Endothelial cell of hepatic sinusoid (primary cell): ENCODE measurements around the gene KRTAP17-1.
"Not testable (repeated sequence)": the region's sequence is repeated elsewhere in the genome, so short reads cannot be mapped to it uniquely, and the experiment has no call there.

Experiments used
- in situ Hi-C: cut with HindIII; loops from 2 replicates; pipeline ENCODE4 v1.10.0; 2017; ENCODE audit warnings: low sequenced_read_pairs

Gene KRTAP17-1, protein sequence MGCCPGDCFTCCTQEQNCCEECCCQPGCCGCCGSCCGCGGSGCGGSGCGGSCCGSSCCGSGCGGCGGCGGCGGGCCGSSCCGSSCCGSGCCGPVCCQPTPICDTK

DNA sequence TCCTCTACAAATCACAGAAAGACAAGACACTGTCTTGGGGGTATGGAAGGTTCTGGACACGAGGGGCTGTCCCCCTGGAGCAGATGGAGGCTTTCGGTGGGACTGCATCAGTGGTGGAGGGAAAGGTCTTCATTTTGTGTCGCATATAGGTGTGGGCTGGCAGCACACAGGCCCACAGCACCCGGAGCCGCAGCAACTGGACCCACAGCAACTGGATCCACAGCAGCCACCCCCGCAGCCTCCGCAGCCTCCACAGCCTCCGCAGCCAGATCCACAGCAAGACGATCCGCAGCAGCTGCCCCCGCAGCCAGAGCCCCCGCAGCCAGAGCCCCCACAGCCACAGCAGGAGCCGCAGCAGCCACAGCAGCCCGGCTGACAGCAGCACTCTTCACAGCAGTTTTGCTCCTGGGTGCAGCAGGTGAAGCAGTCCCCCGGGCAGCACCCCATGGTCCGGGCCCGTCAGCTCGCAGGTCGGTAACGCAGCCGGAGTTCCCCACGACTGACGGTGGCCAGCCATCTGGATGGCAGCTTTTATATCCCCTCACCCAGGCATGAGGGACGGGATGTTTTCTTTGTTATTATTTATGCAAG is at the start of gene KRTAP17-1:
TSS of gene KRTAP17-1 (minus strand) at position 507 of the 591 bp plus-strand sequence. CDS start at position 447, 60 bp downstream.
- in situ Hi-C loops, result no loop called here

DNA sequence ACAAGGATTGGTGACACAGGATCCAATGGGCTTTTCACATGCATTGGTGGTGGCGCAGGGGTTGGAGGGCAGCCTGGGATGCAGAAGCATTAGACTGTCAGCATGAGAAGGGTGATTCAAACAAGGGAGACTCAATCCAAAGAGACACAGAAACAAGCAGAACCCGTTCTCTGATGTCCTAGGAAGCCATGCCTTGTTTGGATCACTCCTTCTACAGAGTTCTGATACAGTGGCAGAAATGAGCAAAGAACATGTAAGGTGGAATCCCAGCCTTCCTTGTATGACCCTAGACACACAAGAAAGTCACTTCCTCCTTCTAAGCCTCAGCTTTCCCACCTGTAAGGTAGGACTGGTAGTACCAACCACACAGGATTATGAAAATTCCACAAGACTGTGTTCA is 48.4 kb upstream of the KRTAP17-1 start:
- in situ Hi-C loops, result no loop called here

DNA sequence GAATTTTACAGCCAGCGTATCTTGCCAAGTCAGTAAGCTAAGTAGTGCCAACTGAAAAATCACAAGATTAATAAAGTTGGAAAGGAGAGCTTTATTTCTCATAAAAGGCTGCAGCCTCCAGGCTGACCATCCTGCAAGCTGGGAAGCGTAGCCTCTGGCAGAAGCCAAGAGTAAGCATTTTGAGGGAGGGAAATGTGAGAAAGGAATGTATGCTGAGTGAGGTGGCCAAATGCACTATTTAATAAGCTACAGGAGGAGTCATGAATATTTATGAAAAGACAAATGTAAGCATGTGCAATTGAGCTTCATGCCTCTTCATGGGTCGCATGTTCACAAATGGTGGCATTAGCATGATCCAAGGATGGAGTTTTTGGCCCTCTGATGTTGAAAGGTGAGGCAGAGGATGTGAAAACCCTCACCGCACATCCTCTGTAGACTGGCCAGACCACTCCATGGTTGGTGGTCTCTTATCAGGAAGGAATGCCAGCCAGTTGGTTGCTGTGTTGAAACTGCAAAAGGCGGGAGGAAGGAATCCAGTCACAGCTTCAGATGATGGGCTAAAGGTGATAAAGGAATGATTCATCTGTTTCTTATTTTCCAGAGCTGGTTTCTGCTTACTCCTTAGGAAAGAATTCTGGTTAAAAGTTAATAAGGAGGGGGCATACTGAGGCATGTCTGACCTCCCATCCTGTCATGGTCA is 44.9 kb upstream of the KRTAP17-1 start:
- in situ Hi-C loops, result no loop called here

DNA sequence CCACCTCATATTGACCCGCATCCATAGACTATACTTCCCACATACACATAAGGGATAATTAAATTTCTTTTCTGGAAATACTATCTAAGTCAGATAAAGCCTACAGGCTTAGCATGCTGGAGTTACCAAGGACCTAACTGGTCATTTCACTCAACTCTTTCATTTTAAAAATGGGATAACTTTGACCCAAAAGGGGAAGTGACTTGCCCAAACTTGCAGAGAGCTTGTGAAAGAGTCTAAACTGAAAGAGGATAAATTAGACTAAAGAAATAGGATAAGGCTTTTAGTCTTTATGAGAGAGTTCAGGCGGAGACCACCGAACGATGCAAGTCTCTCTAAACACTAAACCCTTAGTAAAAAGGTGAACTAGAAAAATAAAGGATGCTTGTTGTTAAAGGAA is 39.0 kb upstream of the KRTAP17-1 start:
- in situ Hi-C loops, result no loop called here

DNA sequence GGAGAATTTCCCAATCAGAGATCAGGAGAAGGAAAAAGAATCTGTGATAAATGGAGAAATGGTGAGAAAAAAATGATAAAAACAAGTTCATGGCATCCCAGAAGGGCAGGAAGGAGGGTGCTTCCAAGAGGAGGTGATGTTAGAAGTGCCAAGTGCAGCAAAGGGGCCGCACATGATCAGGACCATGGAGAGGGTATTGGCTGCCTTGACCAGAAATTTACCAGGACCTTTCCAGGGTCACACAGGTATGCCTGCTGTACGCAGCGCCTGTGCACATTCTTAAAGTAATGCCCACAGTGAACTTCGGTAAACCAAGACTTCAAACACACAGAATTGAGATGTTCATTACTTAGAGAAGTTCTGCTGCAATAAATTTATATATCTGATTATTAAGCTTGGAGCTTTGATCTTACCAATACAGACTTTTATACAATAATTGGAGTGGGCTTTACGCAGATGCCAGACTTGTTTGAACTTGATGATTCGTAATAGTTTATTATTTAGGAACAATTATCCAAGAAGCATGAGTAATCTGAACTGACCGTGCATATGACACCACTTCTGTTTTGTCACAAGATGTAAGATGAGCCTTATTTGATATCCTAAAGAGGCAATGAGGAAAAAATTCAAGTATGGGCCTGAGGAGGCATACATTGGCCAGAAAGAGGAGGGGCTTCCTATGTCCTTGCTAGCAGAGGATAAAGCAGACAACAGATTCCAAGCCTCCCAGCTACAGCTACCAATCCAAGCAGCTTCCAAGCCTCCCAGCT is 37.3 kb upstream of the KRTAP17-1 start:
- in situ Hi-C loops, result no loop called here

DNA sequence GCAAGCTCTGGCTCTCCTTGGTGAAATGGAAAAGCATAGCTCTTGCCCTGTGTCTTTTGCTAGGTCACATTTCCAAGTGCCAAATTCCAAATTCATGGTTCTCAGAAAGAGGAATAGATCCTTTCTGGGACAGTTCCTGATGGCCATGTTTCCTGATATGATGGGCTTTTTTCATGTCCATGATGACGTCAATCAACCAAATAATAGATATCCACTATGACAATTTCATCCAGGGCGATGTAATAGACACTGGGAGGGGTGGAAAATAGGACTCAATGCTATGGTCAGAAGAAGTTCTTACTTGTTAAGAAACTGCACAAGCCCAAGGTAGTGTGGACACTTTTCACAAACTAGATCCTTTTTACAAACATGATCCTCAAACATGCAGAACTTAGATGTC is 35.7 kb upstream of the KRTAP17-1 start:
- in situ Hi-C loops, result no loop called here

DNA sequence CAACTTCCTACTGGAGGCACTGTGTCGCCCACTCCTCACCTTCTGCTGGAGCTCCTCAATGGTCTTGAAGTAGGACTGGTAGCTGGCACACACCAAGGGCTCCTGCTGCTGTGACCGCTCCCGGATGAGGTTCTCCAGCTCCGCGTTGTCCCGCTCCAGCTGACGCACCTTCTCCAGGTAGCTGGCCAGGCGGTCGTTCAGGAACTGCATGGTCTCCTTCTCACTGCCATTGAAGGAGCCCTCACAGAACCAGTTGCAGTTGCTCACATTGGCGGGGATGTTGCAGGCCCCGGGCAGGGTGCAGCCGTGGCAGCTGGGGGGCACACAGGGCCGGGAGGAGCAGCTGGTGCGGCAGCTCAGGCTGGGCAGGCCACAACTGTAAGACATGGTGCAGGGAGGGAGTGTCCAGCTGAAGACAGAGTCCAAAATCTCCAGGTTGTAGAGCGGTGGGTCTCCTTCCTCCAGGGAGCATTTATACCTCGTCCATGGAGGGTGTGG is 34.9 kb upstream of the KRTAP17-1 start, which contains the start of gene KRT33A:
TSS of gene KRT33A (minus strand) at position 448 of the 498 bp plus-strand sequence. CDS start at position 387, 61 bp downstream.
- in situ Hi-C loops, result not testable (repeated sequence)

DNA sequence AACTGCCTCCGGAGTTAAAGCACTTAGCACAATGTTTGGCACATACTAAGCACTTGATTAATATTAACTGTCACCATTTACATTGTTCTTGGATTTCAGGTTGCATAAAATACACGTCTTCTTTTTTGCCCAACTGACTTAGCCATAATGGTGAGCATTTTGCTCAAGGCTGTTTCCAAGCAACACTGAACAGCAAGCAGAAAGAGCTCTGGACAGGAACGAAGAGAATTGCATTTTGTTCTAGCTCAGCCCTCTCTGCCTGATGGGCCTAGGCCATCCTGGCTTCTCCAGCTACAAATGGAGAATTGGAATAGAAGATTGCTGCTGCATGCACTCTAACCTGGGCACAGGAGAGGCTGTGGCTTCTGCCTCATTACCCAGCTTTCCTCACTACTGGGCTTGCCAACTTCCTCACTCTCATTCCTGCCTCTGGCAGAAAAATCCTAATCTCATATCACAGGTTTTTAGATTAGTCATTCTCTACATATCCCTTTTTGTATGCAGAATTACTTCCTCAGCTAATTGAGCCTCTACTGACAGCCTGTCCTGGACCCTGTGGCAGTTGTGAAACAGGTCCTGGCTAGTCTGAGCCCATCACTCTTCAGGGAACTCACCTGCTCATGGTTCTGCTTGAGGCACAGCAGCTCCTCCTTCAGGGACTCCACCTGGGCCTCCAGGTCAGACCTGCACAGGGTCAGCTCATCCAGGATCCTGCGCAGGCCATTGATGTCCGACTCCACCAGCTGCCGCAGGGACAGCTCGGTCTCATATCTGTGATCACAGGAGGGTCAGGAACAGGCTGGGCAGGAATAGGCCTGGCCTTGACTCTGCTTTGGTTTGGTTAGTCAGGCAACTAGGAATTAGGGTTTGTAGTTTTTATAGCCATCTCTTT is 32.6 kb upstream of the KRTAP17-1 start:
- in situ Hi-C loops, result no loop called here

DNA sequence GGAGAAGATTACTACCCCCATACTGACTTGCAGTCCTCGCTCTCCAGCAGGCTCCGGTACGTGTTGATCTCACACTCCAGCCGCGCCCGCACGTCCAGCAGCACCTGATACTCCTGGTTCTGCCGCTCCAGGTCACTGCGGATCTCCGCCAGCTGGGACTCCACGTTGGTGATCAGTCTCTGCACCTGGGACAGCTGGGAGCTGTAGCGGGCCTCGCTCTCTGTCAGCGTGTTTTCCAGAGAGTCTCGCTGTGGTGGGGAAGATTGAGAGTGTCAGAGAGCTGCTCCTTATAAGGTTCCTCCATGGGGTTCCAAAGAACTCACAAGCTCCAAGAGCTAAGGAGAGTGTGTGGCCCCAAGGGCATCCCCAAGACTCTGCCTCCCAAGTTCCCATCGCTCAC is 30.9 kb upstream of the KRTAP17-1 start:
- in situ Hi-C loops, result not testable (repeated sequence)

DNA sequence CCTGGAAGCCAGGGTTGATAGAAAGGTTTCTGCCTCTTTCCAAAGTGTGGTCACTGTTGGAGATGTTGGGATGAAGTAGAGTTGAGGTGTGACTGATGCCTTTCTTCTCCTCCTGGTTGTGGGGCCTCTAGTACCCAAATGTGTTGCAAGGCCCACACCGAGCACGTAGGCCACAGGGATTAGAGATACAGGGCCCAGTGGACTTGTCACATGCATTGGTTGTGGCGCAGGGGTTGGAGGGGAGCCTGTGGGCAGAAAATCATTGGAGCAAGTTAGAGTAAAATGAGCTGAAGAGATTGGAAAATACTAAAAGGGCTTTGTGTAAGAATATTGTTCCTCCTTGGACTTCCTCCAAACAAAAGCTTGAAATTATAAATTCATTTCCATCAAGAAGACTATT is 30.5 kb upstream of the KRTAP17-1 start:
- in situ Hi-C loops, result no loop called here

DNA sequence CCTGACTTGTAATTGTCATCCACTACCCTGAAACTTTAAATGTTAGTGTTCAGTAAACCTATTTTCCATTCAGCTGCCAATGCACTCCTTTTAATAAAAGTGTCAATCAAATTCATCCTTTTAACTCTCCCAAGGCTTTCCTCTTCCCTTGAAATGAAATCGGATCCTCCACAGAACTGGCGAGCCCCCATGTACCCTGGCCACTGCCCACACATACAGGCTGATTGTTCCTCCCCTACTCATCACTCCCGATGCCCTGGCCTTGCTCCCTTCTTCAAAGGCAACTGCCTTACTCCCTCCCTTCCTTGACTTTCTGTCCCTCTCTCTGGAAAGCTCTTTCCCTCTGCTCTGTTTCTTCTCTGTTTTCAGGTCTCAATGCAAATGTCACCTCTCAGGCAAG is 27.5 kb upstream of the KRTAP17-1 start:
- in situ Hi-C loops, result no loop called here

DNA sequence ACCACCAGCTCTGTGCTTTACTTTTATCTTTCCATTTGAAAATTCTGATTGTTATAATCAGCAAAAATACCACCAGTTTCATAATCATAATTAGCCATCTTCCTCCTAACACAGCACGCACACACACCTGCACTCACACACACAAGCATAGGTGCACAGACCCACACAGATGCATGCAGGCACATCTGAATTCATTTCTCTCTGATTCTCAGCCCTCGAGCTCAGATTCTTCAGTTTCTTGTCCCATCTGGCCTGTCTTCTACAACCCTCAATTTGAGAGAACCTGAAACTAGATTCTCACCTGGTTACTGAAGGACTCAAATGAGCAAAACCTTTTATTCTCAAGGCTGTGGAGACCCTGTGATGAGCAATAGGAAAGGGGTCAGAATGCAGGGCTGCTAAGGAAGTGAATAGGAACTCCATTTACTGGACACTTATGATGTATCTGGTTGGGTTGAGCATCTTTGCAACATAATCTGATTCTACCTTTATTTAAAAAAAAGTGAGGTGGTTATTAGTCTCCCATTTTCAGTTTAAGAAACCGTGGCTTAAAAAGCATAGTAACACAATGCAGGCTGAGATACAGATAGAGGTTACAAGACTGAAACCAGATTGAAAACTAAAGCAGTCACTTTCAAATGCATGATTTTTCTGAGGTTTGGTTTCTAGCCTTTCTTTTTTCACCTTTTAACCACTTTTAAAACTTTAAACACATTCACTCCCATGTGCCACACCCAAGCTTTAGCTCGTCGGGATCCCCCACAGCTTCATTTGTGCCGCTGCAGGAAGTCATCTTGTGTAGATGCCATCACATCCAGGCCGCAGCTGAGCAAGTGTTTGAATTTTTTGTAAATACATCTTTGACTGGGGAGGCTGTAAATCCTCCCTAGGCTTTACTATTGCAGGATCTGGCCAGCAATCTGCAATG is 25.7 kb upstream of the KRTAP17-1 start:
- in situ Hi-C loops, result no loop called here

DNA sequence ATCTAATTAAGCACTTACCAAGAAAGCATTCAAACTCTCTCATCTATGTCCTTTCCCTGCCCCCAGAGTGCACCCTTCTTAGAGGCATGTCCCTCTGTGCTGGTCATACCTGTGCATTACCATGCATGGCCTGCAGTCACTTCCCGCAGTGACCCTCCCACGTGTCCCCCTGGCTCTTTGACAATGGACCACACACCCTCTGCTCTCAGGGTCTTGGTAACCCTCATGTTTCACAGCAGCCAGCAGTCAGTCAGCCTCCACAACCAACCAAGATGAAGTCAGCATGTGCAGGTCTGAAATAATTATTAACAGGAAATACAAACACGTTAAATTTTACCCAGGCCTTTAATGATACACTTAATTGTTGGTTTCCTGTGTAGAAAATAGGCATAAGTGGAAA is 25.0 kb upstream of the KRTAP17-1 start:
- in situ Hi-C loops, result no loop called here

DNA sequence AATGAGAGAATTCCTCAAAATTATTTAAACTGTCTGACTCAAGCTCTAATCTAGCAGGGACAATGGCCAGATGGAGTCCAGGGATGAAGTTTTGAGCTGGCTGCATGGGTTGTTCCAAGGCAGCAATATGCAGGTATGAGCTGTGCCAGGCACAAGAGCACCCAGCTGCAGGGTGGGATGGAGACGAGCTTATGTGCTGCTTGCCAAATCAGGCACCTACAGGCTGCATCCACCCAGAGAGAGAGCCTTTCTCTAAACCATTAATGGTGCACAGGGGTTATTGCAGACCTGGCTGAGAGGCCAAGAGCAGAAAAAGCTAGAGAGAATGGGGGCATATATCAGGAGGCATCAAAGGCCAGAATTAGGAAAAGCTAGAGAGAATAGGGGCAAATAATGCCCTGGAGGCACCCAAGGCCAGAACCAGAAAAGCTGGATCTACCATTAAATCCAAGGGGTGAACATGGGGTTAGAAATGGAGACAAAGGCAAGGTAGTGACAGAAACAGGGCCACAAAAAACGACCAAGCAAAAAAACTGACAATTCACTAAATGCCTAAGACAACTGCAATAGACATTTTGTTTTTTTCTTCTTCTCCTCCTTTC is 24.2 kb upstream of the KRTAP17-1 start:
- in situ Hi-C loops, result no loop called here

DNA sequence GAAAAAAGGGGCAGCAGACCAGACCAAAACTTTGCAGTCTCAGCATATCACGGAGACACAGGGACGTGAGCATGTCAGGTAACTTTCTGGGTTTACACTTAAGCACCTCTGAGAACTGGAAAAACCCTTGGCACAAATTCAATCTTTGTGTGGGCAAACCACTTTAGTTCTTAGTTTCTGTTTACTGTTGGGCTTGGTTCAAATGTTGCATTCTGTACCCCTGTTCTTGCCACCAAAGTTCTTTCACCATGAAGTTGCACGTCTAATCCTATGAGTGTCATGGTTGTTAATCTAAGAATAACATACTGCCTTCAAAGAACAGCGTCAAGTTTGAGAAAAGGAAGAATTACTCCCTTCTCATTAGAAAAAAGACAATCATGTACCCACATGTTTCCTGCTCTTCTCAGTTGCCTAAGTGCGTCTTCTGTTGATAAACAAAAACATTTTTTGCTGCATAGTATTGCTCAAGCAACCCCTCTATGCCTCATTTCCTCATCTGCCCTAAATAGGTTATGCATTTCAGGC is 23.5 kb upstream of the KRTAP17-1 start:
- in situ Hi-C loops, result no loop called here

DNA sequence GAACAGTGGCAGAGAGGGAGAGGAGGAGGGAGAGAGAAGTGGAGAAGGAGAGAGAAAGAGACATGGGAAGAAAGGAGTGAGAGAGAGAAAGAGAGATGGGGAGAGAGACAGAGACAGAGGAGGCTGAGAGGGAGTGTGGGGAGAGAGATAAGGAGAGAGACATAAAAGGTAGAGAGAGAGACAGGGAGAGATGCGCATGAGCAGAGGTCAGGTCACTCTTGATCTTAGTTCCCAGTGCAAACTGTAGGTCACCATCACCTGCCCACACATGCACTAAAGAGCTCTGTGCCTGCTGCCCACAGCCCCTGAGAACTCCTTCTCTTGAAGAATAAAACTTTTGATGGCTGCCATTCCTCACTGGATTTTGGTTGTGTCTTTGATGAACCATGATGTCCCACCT is 20.2 kb upstream of the KRTAP17-1 start:
- in situ Hi-C loops, result no loop called here

DNA sequence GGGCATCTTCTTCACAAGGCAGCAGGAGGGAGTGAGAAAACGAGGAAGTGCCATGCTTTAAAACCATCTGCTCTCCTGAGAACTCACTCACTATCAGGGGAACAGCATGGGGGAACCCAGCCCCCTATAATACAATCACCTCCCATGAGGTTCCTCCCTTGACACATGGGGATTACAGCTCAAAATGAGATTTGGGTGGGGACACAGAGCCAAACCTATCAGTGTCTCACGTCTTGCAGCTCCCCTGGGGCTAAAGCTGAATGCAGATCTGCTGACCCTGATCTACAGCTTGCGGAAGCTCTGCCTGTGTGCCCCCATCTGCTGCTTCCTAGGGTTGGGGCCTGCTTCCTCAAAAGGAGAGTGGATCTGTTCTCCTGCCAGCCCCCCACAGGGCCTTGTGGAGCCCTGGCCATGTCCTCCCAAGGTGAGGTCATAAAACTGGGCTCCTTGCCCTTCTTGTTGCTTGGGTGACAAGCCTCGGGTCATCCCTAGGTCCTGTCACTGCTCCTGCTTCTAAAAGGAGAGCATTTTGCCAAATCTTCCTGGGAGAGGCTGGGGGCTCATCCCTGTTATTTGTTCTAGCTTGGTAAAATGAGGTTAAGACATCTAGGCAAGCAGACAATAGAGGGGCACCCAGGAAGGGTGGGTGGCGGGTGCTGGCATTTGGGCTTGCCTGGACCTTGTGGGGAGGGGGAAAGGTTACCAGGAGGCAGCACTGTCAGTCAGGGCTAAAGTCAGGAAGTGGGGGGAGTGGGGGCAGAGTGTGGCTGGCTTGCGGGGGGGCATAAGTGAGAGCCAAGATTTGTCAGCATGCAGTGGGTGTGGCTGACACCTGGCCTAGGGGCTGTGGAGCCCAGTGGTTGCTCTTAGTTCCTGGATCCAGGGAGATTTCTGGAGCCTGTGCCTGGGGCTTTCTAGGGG is 19.1 kb upstream of the KRTAP17-1 start:
- in situ Hi-C loops, result no loop called here

DNA sequence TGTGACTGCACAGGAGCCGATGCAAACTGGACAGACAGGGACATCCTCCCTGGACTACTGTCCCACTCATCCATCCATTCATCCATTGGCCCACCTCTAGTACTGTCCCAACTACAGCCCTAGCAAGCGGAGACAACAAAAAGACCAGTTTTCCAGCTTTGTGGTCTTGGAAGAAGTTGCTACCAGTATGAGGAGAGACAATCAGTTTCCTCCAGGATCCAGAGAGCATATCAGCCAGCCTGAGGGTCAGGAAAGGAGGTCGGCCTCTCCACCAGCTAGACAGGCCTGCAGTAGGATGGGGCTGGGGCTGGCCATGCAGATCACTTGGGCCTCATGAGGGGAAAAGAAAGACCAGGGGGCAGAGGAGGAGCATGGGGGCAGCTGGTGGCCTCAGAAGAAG is 18.3 kb upstream of the KRTAP17-1 start:
- in situ Hi-C loops, result no loop called here
